Mesenchymal stem cell (in vitro differentiated cells and primary cell): Measurements from ENCODE around the gene LEMD2.

ENCODE experiments used
- DNase-seq: peaks from one replicate; pipeline ENCODE4 v3.0.0-alpha.2; 2013
- H2AFZ ChIP-seq: one replicate; pipeline ENCODE4 v1.6.1; 2013; ENCODE audit warnings: low read depth, mild to moderate bottlenecking, control low read depth, inconsistent platforms, low read length, moderate library complexity
- H2AK5ac ChIP-seq: 2 replicates; pipeline ENCODE4 v1.6.1; 2013; ENCODE audit warnings: low read length, moderate library complexity, mild to moderate bottlenecking, inconsistent platforms; ENCODE audit not compliant: severe bottlenecking
- H2BK120ac ChIP-seq: one replicate; pipeline ENCODE4 v1.6.1; 2013; ENCODE audit warnings: low read depth, mild to moderate bottlenecking, inconsistent platforms, low read length, moderate library complexity
- H2BK12ac ChIP-seq, 2 experiments: one replicate each; pipeline ENCODE4 v1.6.1; 2013; ENCODE audit warnings: inconsistent platforms in 2 of 2, low read length in 2 of 2, mild to moderate bottlenecking in 2 of 2, moderate library complexity in 2 of 2, control low read depth in 1 of 2
- H2BK15ac ChIP-seq: one replicate; pipeline ENCODE4 v1.6.1; 2013; ENCODE audit warnings: mild to moderate bottlenecking, low read depth, inconsistent platforms; ENCODE audit not compliant: poor library complexity, severe bottlenecking
- H2BK5ac ChIP-seq: 2 replicates; pipeline ENCODE4 v1.6.1; 2013; ENCODE audit warnings: low read depth, mild to moderate bottlenecking, low read length, control low read depth, inconsistent platforms; ENCODE audit not compliant: poor library complexity, severe bottlenecking
- H3K14ac ChIP-seq, 2 experiments: one replicate each; pipeline ENCODE4 v1.6.1; 2013; ENCODE audit warnings: inconsistent platforms in 2 of 2, low read length in 2 of 2, control low read depth in 1 of 2, mild to moderate bottlenecking in 1 of 2, moderate library complexity in 1 of 2
- H3K18ac ChIP-seq, 2 experiments: one replicate each; pipeline ENCODE4 v1.6.1; 2013; ENCODE audit warnings: inconsistent platforms in 2 of 2, low read length in 2 of 2, control low read depth in 1 of 2, low read depth in 1 of 2, mild to moderate bottlenecking in 1 of 2
- H3K23ac ChIP-seq, 2 experiments: one replicate each; pipeline ENCODE4 v1.6.1; 2013; ENCODE audit warnings: inconsistent platforms in 2 of 2, low read length in 2 of 2, mild to moderate bottlenecking in 2 of 2, moderate library complexity in 2 of 2, control low read depth in 1 of 2
- H3K27ac ChIP-seq: 2 replicates; pipeline ENCODE4 v1.5.1; 2013; ENCODE audit warnings: mild to moderate bottlenecking, moderate library complexity, low read length, control low read depth, inconsistent platforms; ENCODE audit not compliant: poor library complexity, severe bottlenecking
- H3K27me3 ChIP-seq, 2 experiments: 2 replicates each; pipeline versions ENCODE4 v1.6.1 to v1.7.0; 2013; ENCODE audit warnings: low read length in 2 of 2, mild to moderate bottlenecking in 2 of 2, moderate library complexity in 2 of 2, control low read depth in 1 of 2, inconsistent platforms in 1 of 2; ENCODE audit not compliant: control insufficient read depth in 1 of 2, insufficient read depth in 1 of 2
- H3K36me3 ChIP-seq, 2 experiments: 2 replicates each; pipeline versions ENCODE4 v1.6.1 to v1.7.0; 2013; ENCODE audit warnings: low read length in 2 of 2, control low read depth in 1 of 2, inconsistent platforms in 1 of 2, low read depth in 1 of 2, mild to moderate bottlenecking in 1 of 2; ENCODE audit not compliant: insufficient read depth in 2 of 2, control insufficient read depth in 1 of 2
- H3K4ac ChIP-seq, 2 experiments: one replicate each; pipeline ENCODE4 v1.6.1; 2013; ENCODE audit warnings: inconsistent platforms in 2 of 2, low read length in 2 of 2, mild to moderate bottlenecking in 2 of 2, moderate library complexity in 2 of 2, control low read depth in 1 of 2, low read depth in 1 of 2
- H3K4me1 ChIP-seq: 2 replicates; pipeline ENCODE4 v1.6.1; 2013; ENCODE audit warnings: low read depth, low read length, control low read depth; ENCODE audit not compliant: control insufficient read depth, insufficient read depth
- H3K4me2 ChIP-seq: 2 replicates; pipeline ENCODE4 v1.6.1; 2013; ENCODE audit warnings: low read length, mild to moderate bottlenecking, inconsistent platforms; ENCODE audit not compliant: poor library complexity, severe bottlenecking
- H3K4me3 ChIP-seq, 2 experiments: 2 replicates each; pipeline versions ENCODE4 v1.5.1 to v1.7.0; 2013; ENCODE audit warnings: low read length in 2 of 2, mild to moderate bottlenecking in 2 of 2, control low read depth in 1 of 2, low read depth in 1 of 2; ENCODE audit not compliant: insufficient read depth in 1 of 2
- H3K79me1 ChIP-seq: replicated peaks from 2 replicates; pipeline ENCODE4 v1.6.1; 2013; ENCODE audit warnings: mild to moderate bottlenecking, control low read depth, low read length, inconsistent platforms; ENCODE audit not compliant: poor library complexity, severe bottlenecking
- H3K9ac ChIP-seq: 2 replicates; pipeline ENCODE4 v1.7.0; 2013; ENCODE audit warnings: mild to moderate bottlenecking, low read length, moderate library complexity
- H3K9me3 ChIP-seq: 2 replicates; pipeline ENCODE4 v1.7.0; 2013; ENCODE audit warnings: mild to moderate bottlenecking, low read length; ENCODE audit not compliant: control insufficient read depth
- H4K8ac ChIP-seq: one replicate; pipeline ENCODE4 v1.6.1; 2013; ENCODE audit warnings: inconsistent platforms, mild to moderate bottlenecking, low read length, moderate library complexity
- H4K91ac ChIP-seq: one replicate; pipeline ENCODE4 v1.6.1; 2013; ENCODE audit warnings: mild to moderate bottlenecking, low read length, inconsistent platforms
- WGBS: methylation state at CpG from one replicate; pipeline ENCODE4 v1.1.7; 2013; ENCODE audit warnings: mixed read lengths; 5-methylcytosine and 5-hydroxymethylcytosine counted together

LEMD2 gene

GRCh38 chr6:33830635-33831240 lies 41.8 kb upstream of the LEMD2 start:
- no peak overlapping the region for H3K4ac ChIP-seq
- H3K9me3 ChIP-seq, result no peaks in the 10 kb centered on the region
- H2BK15ac ChIP-seq, result peak overlapping the region; percentile 30
- H3K36me3 ChIP-seq, result no peaks in the 10 kb centered on the region
- H4K91ac ChIP-seq, result no peak overlapping the region
- no peak overlapping the region for H3K9ac ChIP-seq
- H3K4me2 ChIP-seq, result no peak overlapping the region
- WGBS, result 84% methylated on average over 21 of the region's 21 CpGs
- no peak overlapping the region for H2AK5ac ChIP-seq
- no peak for DNase-seq
- no peak overlapping the region for H3K4me3 ChIP-seq
- H3K18ac ChIP-seq, result no peak overlapping the region
- no peak overlapping the region for H3K23ac ChIP-seq
- no peak overlapping the region for H3K14ac ChIP-seq
- H3K79me1 ChIP-seq, result no peaks in the 10 kb centered on the region
- H2BK5ac ChIP-seq, result no peak overlapping the region
- peaks cover 10 to 53% of the 10 kb centered on the region in 2 experiments for H3K27me3 ChIP-seq
- no peak overlapping the region for H2BK12ac ChIP-seq
- no peak overlapping the region for H4K8ac ChIP-seq
- H3K4me1 ChIP-seq, result peaks cover 25% of the 10 kb centered on the region
- H2AFZ ChIP-seq, result no peak overlapping the region
- H2BK120ac ChIP-seq, result no peak overlapping the region
- no peak overlapping the region for H3K27ac ChIP-seq

DNA sequence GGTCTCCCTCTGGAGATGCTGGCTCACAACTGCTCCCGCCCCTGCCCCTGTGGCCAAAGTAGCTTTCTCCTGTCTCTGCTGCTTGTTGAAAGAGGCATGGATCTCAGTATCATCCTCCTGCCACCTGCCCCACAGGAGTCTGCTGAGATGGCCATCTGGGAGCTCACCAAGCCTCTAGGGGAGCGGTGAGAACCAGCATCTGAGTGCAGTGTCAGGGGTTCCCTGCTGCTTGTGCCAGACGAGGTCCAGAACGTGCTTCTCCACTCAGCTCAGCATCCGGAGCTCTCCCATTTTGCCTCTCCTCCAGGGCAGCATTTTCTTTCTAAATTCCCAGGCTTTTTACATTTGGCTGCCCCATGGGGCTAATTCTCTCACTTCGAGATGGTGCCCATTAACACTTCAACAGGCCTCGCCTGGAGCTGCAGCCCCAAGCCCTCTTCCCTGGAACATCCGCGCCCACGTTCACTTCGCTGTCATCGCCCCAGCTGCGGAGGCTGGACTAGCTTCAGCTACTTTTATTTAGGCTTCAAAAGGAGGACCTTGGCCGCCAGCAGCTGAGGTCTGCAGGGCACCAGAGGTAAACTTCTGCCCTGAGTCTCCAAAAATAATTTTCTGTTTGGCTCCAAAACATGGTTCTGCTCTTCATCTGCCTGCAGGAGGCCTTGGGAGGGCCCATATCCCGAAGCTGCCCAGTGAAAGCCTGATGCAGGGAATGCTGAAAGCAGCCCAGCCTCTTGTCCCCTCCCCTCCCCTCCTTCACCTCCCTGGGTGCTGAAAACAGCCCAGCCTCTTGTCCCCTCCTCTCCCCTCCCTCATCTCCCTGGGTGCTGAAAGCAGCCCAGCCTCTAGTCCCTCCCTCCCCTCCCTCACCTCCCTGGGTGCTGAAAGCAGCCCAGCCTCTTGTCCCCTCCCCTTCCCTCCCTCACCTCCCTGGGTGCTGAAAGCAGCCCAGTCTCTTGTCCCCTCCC lies 40.1 kb upstream of the LEMD2 start:
- H2BK120ac ChIP-seq, result no peak overlapping the region
- no peaks in the 10 kb centered on the region for H3K36me3 ChIP-seq
- DNase-seq, result no peak
- no peak overlapping the region for H3K4ac ChIP-seq
- H3K14ac ChIP-seq, result peak overlapping the region in 1 of 2 experiments; percentile 26
- H3K4me3 ChIP-seq, result no peak overlapping the region
- peaks cover 25% of the 10 kb centered on the region for H3K4me1 ChIP-seq
- H2AFZ ChIP-seq, result no peak overlapping the region
- H3K27me3 ChIP-seq, result peaks cover 10 to 53% of the 10 kb centered on the region in 2 experiments
- H2AK5ac ChIP-seq, result no peak overlapping the region
- no peak overlapping the region for H3K4me2 ChIP-seq
- no peak overlapping the region for H2BK12ac ChIP-seq
- no peak overlapping the region for H3K27ac ChIP-seq
- no peaks in the 10 kb centered on the region for H3K79me1 ChIP-seq
- no peak overlapping the region for H4K8ac ChIP-seq
- no peak overlapping the region for H3K18ac ChIP-seq
- WGBS, result 40% methylated on average over 15 of the region's 15 CpGs
- no peak overlapping the region for H2BK5ac ChIP-seq
- H3K9me3 ChIP-seq, result no peaks in the 10 kb centered on the region
- H4K91ac ChIP-seq, result no peak overlapping the region
- H2BK15ac ChIP-seq, result no peak overlapping the region
- no peak overlapping the region for H3K9ac ChIP-seq
- H3K23ac ChIP-seq, result no peak overlapping the region

DNA sequence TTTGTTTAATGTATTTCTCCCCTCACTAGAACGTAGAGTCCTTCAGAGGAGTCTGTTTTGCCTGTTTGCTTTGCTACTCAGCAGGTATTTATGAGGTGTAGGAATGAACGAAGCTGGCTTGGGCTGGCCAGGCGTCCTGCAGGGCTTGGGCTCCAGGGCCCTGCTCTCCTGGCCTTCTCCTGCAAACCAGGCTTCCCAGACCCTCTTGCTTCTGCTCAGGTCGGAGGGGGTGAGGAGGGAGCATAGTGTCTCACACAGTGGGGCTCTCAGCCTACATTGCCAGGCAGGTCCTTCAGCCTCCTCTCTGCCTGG lies 39.5 kb upstream of the LEMD2 start:
- no peaks in the 10 kb centered on the region for H3K79me1 ChIP-seq
- no peak for DNase-seq
- H3K18ac ChIP-seq, result no peak overlapping the region
- peaks cover 10 to 56% of the 10 kb centered on the region in 2 experiments for H3K27me3 ChIP-seq
- no peak overlapping the region for H2AFZ ChIP-seq
- no peak overlapping the region for H4K91ac ChIP-seq
- H3K23ac ChIP-seq, result no peak overlapping the region
- H4K8ac ChIP-seq, result no peak overlapping the region
- H2BK5ac ChIP-seq, result no peak overlapping the region
- no peaks in the 10 kb centered on the region for H3K36me3 ChIP-seq
- peak overlapping the region in 1 of 2 experiments; percentile 26 for H3K14ac ChIP-seq
- H3K4me2 ChIP-seq, result no peak overlapping the region
- no peak overlapping the region for H2BK120ac ChIP-seq
- H3K4ac ChIP-seq, result no peak overlapping the region
- peaks cover 25% of the 10 kb centered on the region for H3K4me1 ChIP-seq
- H3K9ac ChIP-seq, result no peak overlapping the region
- H3K4me3 ChIP-seq, result no peak overlapping the region
- no peak overlapping the region for H3K27ac ChIP-seq
- H3K9me3 ChIP-seq, result no peaks in the 10 kb centered on the region
- peak overlapping the region in 1 of 2 experiments; percentile 17 for H2BK12ac ChIP-seq
- H2BK15ac ChIP-seq, result no peak overlapping the region
- H2AK5ac ChIP-seq, result no peak overlapping the region
- 35% methylated on average over 4 of the region's 4 CpGs for WGBS
